ENCODE data around the gene ZCCHC24.

ZCCHC24 gene

DNA sequence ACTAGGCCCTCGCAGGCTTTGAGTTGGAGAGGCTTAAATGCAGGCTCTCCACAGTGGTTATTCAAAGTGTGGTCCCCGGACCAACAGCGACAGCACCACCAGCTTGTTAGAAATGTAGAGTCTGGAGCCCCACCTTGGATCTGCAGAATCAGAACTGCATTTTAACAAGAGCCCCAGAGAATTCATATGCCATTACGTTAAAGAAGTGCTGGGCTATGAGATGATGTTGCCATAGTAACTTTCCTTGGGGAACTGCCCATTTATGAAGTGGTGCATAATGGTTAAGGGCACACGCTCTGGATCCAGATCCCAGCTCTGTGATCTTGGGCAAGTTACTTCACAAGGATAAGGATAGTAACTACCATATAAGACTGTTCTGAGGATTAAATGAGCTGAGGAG, 48.9 kb downstream of the ZCCHC24 start:
- DNase-seq: no peak

DNA sequence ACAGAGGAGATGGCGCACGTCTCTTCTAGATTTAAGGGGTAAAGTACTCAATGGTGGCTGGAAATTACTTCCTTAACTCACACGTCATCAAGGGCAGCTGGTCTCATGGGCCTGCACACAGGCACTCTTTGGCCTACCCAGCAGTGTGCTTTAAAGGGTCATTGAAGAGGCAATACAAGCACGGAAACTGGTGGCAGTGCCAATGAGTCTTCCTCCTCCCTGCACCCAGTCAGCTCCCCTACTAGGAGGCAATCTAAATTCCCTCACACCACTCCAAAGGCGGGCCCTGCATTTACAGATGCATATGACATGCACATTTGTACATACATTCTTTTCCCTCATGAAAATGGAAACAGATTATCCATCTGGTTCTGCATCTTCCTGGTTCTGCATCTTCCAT, 50.8 kb downstream of the ZCCHC24 start:
- DNase-seq: no peak

GRCh38 chr10:79393924-79394610, 51.4 kb downstream of the ZCCHC24 start:
- no peak for DNase-seq

DNA sequence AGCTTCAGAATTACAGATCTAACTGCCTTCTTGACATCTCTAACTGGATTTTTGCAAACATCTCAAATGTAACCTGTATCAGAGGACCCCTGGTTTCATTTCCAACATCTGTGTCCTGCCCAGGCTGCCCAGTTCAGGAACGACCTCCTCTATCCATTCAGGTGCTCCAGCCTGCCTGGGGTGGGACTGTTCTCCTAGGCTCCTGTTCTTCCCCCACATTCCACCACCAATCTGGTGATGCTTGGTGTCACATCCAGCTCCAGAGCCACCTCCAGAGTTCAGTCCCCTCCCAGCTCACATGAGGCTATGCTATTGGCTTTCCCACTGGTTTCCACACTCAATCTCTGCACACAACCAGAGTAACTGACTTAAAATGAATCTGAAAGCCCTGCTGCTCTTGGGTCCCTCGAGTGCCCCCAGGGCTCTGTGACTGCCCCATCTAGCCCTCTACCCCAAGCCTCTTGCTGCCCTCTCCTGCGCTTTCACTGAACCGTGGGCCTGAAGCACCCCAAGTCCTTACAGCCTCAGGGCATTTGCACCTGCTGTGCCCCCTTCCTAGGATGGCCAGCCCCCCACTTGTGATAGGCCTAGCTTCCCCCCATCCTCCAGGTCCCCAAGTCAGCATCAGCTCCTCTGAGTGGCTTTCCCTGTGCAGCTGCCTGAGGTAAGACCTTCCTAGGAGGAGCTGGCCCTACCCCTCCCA, 52.1 kb downstream of the ZCCHC24 start:
- no peak for DNase-seq

DNA sequence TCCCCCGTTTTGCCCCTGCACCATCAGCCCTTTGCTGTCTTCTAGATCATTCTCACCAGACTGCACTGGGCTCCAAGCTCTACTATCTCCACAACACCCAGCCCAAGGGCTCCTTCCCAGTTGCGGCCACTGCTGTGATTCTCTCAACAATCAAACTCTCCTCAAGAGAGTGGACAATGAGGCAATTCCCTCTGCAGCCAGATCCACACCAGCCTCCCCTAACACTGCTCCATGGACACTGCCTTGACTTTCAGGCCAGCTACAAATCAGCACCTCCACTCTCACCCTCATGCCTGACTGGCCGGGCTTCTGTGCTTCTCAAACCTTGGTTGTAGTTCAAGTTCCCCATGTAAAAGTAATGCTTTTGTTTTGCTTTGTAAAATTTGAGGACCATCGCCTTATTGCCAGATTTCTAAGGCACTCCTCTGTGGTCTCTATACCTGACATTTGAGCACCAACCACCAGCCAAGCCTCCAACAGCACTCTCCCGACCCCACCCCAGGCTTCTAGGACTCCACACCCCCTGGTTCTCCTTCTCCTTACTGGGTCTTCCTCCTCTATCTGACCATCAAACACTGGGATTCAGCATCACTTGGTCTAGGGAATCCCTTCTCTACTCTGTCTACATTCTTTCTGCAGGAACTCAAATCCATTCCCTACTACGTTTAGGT, 52.8 kb downstream of the ZCCHC24 start:
- DNase-seq: no peak

GRCh38 chr10:79392020-79392398, 53.4 kb downstream of the ZCCHC24 start:
- no peak for DNase-seq

DNA sequence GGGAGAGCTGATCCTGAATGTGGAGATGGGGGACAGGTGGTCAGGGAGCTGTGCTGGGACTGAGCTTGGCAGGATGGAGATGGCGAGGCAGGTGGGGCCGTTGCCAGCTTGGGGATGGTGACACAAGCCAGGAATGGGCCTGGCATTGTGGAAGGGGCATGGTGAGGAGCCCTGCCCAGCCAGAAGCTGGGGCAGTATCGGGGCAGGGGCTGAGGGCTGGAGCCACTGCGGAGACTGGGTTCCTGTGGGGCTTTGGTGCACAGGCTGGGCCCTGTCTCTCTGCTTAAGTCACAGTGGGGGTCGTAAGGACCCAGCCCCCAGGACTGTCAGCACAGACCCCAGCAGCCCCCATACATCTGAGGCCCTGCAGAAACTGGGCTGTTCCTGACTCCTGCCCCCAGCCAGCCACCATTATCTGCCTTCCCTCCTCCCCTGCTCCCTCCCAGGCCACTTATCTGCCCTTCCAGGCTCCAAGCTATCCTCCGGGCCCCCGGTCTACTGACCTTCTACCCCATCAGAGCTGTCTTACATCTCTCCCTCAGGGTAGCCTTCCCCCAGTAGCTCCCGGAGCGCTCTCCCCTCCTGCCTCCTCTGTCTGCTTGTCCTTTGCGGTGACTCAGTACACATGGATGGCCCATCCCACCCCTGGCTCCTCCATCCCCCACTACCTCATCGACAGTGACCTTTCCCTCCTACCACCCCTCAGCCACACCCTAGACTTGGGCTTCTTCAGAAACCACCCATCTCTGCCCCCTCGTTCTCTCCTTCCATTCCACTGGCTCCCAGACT, 54.0 kb downstream of the ZCCHC24 start:
- no peak for DNase-seq

DNA sequence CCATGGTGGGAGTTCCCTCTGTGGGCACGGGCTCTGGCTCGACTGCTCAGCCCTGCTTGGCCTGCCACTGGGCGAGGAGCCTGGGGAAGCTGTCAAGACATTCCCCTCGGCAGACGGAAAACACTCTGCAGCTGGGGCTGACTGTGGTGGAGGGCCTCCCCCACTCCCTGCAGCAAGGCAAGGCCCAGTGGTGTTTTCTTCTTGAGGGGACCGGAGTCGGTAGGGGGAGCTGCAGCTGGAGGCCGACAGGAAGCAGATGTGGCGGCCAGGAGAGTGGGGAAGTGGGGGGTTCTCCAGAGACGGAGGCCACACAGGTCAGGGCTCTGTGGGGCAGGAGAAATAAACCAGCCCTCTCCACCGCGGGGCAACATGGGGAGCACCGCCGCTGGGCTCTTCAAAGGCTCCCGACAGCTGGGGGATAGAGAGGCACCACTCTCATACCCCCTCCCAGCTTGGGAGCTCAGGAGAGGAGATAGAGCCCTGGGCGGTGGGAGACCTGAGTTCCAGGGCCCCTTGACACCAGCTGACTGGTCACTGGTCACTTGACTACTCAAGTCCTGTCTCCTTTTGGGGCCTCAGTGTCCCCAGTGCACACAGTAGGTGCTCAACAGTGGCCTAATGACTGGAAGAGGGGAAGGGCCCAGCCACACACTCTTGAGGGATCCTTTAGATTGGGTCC, 54.7 kb downstream of the ZCCHC24 start:
- peak; percentile 36 to 59 (median 39) for DNase-seq

GRCh38 chr10:79390057-79390456, 55.4 kb downstream of the ZCCHC24 start:
- no peak for DNase-seq

- DNase-seq: peak in 1 of 3 donors; percentile 39
These were observed 57.2 kb downstream of the ZCCHC24 start for GRCh38 chr10:79387974-79388850.

DNA sequence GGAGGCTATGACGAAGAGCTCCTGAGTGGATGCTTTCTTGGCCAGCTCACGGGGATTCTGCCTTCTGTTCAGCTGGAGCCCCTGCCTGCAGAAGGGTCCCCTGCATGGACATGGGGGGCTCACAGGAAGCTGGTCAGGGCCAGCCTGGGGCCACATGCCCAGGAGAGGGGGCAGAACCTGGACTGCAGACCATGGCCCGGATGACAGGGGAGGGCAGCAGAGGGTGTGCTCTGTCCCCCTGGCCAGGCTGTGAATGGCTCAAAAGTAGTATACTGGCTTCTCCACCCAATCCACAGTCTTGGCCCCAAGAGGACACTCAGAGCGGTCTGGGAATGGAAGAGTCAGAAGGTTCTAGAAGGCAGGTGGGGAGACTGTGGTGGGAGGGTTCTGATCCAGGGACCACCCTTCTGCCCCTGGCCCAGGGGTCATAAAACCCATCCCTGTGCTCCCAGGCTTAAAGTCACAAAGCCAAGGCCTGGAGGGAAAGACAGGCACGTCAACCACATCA, 57.9 kb downstream of the ZCCHC24 start:
- DNase-seq: no peak

DNA sequence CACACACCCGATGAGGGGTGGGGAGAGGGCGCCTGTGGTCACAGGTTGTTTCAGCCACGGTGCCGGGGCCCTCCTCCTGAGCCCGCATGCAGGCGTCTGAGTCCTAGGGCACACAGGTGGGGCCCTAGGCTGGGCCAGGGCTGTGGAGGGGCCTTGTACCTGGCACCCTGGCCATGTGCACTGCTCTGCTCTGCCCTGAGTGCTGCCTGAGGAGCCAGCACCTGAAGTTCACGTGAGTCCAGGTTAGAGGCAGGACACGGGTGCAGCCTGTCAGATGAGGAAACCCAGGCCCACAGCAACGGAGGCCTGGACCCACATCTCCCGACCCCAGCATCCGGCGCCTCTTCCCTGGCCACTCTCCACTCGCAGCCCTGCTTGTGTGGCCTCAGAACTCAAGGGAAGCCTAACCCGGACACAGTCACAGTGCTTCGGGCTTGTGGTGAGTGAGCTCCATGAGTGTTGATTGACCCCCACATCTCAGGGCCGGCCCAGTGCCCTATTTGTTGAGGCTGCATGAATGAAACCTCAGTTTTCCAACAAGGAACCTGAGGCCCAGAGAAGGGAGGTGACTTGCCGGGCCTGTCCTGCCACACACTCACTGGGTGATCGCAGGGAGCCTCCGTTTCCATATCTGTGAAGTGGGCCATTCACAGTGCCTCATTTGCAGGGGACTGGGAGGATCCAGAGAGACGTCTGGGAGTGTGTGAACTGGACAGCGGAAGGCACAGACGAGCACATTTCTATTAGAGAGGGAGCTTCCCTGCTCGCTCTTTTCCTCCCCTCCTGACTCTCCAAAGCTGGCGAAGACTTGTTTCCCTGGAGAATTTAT, 58.6 kb downstream of the ZCCHC24 start:
- no peak for DNase-seq

DNA sequence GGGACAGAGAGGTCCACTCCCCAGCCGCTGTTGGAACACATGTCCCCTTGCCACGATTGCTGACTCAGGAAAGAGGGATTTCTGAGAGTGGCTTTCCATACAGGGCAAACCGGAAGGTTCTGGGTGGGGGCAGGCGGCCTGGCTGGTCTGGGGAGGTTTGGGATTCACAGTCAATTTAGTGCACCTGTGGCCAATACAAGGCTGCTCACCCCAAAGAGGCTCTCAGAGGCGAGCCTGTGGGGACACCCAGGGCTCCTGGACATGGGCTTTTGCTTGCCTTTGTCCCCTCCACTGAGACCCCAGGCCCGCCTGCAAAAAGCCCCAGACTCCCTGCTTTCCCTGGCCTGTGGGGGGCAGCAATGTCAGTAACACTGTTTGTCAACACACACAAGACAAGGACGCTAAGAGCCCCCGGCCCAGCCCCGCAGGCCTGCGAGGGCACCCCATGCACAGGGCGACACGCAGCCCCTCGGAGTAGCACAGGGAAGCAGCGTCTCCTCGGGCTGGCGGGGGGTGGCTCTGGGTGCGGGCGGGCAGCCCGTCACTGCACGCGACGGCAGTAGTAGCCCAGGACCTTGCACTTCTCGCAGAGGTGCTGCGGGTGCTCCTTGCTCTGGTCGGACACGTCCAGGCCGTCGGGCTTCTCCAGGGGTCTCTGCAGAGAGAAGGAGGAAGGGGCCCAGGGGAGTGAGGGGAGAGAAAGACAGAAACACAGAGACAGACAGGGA, 59.5 kb downstream of the ZCCHC24 start:
- no peak for DNase-seq

GRCh38 chr10:79385392-79385795, 60.0 kb downstream of the ZCCHC24 start:
- no peak for DNase-seq

DNA sequence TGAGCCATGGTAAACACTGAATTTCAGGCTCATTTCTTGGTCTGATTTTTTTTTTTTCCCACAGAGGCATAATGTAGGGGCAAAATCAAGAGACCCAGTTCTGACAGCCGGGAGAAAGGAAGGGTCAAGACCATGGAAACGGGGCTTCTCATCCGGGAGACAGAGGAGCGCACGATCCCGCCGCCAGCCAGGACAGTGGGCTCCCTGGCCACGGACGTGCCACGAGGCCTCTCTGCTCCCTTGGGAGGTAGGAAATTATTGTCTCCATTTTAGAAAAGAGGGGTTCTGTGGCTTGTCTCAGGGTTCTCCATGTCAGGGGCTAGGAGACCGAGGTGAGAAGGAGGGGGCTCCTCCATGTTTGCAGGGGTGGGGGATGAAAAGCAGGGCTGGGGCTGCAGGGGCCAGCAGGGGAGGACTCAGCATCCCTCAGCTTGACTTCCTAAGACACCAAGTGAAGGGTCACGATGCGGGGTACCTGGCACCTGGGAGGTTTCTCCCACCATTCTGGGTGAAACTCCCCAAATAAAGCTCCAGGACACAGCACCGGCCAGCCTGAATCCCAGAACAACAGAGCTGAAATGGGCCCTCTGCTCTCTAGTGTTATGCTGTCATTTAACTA, 60.5 kb downstream of the ZCCHC24 start:
- no peak for DNase-seq

DNA sequence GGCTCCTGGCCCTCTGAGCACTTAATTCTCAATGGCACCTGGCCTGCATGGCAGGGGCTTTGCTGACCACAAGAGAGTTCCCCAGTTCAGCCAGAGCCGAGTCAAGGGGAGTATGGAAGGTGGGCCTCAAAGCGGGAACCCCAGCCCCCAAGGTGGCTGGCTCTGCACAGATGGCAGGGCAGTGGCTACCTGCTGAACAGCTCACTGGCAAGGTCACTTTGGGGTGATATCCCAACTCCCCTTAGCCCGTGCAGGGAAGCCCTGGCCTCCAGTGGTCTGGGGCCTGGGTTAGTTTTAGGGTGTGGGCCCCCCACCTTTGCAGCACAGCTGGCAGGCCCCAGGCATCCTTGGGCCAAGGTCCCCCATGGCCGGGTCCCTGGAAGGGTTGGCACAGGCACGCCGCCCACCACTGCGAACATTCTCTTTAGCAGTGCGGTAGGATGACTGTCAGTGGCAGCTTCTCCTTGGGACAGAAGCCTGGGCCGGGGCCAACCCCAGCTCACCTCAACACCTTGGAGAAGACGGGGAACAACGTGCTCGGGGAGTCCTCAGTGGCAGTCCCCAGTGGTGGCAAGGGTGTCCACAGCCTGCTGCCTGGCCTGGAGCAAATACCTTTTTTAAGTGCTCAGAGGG, 61.3 kb downstream of the ZCCHC24 start:
- no peak for DNase-seq

GRCh38 chr10:79382491-79382941, 62.9 kb downstream of the ZCCHC24 start:
- no peak for DNase-seq

GRCh38 chr10:79381804-79382221, 63.6 kb downstream of the ZCCHC24 start:
- DNase-seq: no peak
